Esophagus mucosa (tissue), 1 donor: ENCODE measurements around the gene VAMP8. TPM values are rescaled to one million over a fixed set of nuclear protein-coding genes. Genes with fewer than 3 reads are reported as not detected.
"Not testable (repeated sequence)": the region's sequence is repeated elsewhere in the genome, so short reads cannot be mapped to it uniquely, and the experiment has no call there.

Source experiments
- ATAC-seq: fragments of 200-7000 bp; cut with Tn5 transposase; one replicate; pipeline ENCODE4 v1.9.1; 2020
- total RNA-seq: library from RNA; stranded (reverse); gene quantifications from one replicate; pipeline ENCODE4 v1.2.4, GENCODE V29; 2023
- donor health status: DM: yes; HTN: yes; CAD: no.

Gene VAMP8
- total RNA-seq, 1 donor from 2014 or later = 264 TPM

DNA sequence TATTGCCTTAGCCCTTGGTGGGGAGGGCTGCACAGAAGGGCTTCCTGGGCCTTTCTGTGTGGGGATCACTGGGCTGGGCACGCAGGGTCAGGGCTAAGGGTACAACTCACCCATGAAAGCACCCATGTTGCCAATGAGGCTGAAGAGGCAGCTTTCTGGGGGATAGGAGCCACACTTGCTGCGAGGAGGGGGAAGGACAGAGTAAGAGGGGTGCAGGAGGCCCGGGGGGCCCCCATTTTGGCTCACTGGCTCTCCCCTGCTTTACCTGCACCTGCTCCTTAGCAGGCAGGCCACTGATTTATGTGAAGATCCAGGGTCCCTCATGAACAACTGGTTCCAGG is 22.8 kb downstream of the VAMP8 start:
- ATAC-seq = no peak

DNA sequence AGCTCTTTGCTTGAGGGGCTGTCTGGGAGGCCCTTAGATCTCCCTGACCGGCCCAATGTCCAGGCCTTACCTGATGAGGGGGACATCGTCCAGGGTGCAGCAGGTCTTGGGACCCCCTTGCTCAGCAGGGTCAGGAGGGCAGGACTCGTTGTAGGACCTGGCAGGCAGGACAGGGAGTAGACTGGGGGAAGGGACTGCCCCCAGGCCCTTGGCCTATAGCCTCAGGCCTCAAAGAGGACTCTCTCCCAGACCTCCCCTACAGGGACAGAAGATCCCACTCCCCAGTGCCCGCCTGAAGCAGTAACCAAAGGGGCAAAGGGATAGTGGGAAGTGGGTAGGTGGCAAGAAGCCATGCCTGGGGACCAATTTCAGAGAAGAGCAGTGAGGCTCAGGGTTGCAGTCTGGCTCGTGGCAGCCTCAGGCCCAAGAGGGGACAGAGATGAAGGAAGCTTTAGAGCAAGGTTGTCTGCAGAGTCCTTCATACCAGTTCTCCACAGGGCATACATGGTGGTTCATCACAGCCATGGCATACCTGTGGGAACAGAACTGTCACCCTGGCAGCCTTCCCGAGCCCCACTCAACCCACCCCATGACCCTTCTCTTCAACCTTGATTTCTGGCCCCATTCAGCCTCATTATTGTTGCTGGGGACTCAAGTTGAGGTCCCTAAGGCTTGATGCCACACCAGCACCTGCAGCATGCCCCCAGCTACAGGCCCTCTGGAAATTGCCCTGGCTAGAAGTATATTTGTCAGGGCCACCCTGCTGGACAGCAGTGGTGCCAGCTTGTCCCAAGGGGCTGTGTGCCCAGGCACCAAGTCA is 23.8 kb downstream of the VAMP8 start:
- no peak for ATAC-seq

DNA sequence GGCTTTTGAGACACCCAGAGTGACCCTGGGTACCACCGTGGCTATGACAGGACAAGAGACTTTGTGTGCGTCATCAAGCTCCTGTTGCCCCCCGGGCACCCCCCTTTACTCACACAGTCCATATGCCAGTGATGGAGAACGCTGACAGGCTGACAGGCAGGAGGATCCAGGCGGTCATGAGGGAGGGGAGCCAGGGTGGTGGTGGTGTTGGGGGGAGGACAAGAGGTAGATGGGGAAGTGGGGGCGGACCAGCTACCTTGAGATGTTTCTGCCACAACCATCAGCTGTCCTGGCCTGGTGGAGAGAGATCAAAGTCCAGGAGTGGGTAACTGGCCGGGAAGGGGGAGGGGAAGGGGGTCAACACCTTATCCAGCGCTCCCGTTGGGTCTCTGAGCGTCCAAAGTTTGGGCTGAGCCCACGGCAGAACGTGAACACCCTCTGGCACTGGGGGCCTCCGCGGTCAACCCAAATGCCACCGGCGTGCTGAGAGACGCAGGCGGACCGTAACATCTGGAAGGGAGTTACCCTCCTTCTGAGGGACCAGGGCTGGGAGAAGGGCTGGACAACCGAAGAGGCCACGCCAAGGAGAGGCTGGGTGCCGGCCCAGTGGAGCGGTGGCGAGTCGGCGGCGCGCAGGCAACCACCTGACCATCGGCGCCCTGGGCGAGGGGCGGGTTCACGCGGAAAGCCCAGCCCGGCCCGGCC is 24.5 kb downstream of the VAMP8 start:
- ATAC-seq = peak; percentile 56

DNA sequence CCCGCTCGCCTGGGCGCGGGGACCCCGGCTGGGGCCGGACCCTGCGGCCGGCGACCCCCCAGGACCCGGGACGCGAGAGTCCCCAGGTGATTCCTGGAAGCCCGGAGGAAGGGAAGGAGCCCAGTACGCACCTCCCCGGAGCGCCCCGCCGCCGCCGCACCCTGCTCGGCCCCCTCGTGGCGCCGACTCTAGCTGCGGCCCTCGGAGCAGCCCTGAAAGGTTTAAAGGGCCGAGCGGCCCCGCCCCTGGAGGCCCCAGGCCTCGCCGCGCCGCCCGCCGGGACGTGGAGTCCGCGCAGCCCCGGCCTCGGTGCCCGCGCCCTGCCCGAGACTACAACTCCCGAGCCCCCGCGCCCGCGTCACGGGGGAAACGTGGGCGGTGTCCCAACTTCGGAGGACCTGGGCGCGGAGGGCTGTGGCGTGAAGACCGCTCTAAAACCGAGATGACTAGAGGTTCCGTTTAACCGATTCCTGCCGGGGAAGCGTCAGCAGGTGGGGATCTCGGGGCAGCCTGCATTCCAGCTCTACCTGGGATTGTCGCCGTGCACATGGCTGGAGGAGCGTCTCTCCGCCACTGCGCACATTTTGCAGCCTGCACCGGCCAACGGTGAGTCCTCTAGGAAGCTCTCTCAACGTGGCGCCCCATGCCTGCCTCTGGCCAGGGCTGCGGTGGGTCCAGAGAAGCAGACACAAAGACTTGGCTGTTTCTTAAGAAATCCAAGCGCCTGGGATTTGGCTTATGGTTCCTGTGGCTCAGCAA is 25.3 kb downstream of the VAMP8 start, which contains the start of gene TMEM150A:
Gene TMEM150A (minus strand): TSS at position 223 of the 759 bp plus-strand sequence. CDS start 750 bp downstream, outside the sequence.
- peak; percentile 93 for ATAC-seq

DNA sequence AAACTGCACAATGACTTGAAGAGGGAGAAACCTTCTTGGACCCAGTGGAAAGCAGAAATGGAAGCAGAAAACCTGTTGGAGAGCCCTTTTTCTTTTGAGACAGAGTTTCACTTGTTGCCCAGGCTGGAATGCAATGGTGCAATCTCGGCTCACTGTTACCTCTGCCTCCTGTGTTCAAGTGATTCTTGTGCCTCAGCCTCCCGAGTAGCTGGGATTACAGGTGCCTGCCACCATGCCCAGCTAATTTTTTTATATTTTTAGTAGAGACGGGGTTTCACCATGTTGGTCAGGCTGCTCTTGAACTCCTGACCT is 26.7 kb downstream of the VAMP8 start:
- ATAC-seq = not testable (repeated sequence)

DNA sequence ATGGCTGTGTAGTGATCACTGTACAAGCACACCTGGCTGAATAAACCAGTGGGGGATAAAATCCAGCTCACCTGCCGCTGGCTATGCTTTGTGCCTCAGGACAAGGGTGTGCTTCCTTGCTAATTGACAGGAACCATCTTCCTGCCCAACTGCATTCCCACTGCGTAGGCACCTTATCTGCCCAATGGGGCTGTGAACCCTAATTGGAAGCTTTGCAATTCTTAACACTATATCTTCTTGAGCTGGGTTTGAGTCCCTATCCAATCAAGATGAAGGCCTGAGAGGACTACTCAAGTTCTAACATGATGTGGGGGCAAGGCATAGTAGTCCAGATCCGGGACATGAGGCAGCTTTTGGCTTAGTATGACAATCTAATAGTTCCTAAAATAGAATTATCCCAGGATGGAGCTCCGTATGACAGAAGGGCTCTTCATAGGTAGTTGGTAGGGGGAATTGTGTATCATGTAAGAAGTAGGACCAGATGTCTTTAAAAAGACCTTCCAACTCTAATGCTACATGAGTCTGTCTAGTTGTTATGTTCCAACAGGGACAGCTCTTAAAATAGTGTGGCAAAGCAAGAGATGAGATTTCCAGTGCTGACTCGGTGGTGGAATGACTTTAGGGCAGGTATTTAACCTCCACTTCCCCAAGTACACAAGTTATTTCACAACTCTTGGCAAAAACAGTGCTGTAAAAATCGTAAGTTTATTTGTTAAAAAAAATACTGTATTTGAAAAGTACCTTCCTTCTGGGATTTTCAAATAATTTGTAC is 27.4 kb downstream of the VAMP8 start:
- ATAC-seq = peak; percentile 25

DNA sequence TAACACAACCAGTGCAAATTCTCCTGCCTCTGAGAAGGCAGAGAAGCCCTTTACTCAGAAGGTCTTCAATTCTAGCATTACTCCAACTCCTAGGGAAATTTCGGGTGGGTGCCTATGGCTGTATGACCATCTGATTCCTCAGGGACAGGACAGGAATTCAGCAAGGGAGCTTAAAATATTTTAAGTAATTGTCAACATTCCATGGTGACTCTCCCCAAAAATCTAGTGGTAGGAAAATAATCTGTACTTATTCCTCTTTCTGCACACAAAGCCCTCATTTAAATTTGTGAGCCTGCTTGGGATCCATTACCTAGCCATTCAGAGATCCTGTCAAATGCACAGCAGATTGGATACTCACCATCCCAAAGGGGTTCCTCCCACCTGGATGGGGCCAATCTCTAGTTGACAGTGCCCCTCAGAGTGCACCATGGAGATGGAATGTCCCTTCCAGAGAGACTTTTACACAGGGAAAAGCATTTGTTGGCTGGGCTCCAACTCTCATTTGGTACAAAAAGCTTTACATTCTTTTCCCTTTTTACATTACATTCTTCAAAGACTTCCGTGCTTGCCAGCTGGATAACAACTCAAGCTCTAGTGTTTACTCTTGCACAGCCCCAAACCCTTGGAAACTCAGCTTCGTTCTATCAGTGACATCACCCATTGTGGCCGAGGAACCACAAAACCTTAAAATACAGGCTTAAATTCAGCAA is 28.2 kb downstream of the VAMP8 start:
- no peak for ATAC-seq

DNA sequence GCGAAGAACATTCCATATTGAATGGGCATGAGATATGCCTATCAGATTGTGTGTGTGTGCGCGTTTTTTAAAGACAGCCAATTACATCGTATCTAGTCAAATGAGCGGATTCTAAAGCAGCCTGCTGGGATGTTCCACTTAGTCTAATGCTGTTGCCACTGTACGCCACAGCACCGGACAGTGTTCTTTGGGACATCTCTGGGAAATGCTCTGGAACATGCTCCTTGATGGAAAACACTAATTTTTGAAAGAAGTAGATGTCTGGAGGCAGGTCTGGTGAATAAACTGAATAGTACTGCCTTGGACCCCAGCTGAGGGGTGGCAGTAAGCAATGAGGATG is 28.7 kb downstream of the VAMP8 start:
- ATAC-seq = no peak

DNA sequence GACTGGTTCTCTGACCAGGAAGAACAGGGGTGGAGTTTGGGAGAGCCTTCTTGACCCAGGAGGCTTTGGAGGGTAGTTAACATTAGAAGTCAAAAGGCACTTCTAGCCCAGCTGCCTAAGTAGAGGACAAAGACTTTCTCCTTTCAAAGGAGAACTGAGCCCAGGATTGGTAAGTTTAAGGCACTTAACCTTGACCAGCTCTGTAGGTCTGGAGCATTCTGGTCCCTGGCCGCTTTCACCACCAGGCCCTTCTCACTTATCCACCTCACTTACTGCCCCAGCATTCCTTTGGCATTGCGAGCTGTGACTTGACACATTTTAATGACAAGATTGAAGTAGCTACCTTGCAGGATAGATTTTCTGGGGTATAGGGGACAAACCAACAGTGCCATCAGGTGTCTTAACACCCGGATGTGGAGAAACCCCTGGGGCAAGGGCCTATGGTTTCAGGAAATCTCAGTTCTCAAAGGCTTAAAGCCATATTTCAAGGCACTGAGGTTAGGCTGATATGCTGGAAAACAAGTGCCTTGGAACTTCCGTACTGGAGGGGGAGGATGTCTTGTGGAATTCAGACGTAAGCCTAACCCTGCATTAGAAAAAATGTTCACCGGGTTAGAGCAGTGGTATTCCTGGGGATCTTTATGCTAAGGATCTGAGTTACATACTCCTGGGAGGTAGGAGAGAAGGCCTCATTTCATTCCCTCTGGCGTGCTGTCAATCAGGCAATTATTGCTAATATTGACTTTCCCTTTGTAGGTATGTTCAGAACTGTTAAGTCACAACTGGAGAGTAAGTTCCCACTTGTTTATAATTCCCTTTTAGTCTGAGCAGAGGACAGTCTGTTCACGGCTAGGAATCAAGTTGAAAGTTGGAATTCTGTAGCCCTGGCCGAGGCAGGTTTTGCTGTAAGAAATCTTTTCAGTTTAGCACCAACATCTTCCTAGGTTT is 30.2 kb downstream of the VAMP8 start:
- no peak for ATAC-seq

DNA sequence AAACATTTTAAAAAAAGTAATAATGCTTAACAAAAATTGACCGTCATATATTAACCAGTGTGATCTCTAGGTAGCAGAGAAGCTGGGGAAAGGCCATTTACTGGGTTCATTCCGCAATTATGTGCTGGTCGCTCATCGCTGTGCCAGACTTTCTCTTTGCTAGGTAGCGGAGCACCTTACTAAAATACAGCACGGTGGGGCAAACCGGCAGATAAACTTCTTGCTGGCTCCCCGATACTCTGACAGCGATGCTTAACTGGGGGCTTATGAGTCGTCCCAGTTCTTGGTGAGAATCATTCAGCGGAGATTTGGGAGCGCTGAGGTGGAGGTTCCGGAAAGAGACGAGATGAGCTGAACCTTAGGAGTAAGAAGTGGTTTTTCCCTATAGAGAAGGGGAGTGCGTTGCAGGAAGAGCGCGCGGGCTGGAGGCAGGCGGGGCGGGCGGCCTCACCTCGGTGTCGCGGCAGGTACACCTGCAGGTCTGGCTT is 33.9 kb downstream of the VAMP8 start:
- no peak for ATAC-seq

DNA sequence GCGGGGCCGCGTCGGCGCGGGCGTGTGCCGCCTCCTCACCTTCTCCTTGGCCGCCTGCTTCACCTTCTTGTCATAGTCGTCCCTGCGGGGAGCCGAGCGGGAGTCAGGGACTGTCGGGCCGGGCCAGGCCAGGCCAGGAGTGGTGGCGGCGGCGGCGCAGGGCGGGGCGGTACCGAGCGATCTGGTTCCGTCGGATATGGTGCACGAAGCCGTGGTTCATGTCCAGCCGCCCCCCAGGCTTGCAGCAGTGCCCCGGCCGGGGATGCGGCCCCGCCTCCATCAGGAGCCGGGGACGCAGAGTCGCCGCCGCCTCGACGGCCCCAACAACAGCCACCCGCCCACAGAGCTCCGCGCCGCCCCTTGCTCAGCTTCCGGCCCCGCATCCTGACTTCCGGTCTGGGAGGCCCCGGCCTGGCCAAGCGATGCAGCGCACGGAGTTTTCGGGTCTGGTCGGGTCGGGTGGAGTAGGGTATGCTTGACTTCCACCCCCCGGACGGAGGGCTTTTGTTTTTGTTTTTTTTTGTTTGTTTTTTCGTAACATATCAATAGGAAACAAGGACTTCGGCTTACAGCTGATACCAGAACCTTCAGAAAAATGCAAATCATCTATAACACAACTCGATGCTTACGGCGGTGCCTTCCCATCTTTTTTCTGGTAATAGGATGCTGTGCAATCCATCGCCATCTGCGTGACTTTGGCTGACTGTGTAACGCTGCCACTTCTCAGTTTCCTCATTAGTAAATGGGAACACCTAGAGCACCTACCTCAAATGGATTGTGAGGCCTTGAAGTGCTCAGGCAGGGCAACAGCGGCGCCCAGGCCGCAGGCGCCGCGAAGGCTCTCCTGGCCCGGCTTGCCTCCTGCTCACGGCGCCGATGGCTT is 34.6 kb downstream of the VAMP8 start, which contains the start of gene C2orf68:
Gene C2orf68 (minus strand): TSS at position 362 of the 883 bp plus-strand sequence. CDS start 82 bp downstream, at position 280.
- peak; percentile 85 for ATAC-seq

DNA sequence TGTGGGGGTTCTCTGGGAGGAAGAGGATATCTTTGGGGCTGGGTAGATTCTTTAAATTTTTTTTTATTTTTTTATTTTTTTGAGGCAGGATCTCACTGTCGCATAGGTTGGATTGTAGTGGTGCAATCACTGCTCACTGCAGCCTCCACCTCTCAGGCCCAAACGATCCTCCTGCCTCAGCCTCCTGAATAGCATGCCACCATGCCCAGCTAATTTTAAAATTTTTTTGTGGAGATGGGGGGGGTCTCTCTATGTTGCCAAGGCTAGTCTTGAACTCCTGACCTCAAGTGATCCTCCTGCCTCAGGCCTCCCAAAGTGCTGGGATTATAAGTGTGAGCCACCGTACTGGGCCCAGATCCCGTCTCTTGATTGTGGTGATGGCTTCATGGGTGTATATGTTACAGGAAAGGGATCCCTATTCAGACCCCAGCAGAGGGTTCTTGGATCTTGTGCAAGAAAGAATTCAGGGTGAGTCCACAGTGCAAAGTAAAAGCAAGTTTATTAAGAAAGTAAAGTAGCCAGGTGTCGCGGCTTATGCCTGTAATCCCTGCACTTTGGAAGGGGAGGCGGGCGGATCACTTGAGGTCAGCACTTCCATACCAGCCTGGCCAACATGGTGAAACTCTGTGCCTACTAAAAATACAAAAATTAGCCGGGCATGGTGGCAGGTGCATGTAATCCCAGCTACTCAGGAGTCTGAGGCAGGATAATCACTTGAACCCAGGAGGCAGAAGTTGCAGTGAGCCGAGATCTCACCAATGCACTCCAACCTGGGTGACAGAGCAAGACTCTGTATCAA is 36.5 kb downstream of the VAMP8 start:
- ATAC-seq = no peak

DNA sequence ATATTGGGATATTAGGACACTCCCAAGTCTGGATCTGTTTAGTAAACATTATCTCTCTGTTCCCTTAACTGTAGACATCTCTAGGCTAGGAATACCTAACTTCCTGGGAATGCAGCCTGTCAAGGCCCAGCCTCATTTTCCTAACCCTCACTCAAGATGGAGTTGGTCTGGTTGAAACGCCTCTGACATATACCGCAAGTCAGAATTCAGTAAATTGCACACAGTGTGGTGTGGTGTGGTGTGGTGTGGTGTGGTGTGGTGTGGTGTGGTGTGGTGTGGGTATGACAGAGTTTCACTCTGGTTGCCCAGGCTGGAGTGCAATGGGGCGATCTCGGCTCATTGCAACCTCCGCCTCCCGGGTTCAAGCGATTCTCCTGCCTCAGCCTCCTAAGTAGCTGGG is 37.4 kb downstream of the VAMP8 start:
- not testable (repeated sequence) for ATAC-seq

DNA sequence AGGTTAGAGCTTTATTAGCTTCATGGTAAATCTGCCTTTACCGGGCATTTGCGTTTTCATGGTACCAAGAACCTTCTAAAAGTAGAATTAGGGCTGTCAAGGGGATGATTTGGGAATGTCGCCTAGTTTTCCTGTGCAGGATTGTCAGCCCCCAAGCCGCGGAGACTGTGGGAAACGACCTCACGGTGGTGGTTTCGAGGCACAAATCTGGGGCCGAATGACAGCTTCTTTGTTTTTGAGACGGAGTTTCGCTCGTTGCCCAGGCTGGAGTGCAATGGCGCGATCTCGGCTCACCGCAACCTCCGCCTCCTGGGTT is 38.0 kb downstream of the VAMP8 start:
- no peak for ATAC-seq

DNA sequence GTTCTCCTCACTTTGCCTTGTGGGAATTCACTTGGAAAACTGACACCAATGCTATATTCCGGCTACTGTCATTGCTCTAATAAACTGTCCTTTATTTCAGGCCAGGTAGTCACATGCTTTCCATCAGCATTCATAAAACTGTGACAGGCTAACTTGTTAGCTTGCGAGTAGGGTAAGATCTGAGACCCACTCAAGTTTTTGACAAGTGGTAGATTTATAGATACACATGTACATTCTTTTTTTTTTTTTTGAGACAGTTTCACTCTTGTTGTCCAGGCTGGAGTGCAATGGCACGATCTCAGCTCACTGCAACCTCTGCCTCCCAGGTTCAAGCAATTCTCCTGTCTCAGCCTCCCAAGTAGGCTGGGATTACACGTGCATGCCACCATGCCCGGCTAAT is 40.3 kb downstream of the VAMP8 start:
- not testable (repeated sequence) for ATAC-seq

DNA sequence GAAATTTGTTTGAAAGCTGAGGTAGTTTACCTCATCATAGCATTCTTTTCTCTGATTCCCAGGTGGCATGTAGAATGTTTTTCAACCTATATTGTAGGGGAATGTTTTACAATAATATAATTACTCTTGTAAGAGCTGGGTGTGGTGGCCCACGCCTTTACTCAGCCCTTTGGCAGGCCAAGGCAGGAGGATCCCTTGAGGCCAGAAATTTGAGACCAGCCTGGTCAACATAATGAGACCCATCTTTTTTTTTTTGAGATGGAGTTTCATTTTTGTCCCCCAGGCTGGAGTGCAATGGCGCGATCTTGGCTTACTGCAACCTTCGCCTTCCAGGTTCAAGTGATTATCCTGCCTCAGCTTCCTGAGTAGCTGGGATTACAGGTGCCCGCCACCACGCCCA is 42.2 kb downstream of the VAMP8 start:
- no peak for ATAC-seq

DNA sequence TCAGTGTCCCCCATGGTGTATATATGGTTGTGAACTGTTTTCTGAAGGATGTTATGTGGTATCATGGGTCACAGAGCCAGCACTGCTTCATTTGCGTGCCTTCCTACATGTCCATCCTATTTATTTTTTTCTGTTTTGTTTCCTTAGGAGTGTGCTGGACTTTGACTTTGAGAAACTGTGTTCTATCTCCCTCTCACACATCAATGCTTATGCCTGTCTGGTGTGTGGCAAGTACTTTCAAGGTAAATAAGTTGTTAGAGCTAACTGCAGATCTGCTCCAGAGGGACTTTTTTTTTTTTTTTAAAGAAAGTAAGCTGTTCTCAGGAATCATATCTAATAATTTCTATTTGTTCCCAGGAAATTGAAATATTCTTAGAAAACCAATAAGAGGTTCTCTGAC is 44.0 kb downstream of the VAMP8 start:
- no peak for ATAC-seq

DNA sequence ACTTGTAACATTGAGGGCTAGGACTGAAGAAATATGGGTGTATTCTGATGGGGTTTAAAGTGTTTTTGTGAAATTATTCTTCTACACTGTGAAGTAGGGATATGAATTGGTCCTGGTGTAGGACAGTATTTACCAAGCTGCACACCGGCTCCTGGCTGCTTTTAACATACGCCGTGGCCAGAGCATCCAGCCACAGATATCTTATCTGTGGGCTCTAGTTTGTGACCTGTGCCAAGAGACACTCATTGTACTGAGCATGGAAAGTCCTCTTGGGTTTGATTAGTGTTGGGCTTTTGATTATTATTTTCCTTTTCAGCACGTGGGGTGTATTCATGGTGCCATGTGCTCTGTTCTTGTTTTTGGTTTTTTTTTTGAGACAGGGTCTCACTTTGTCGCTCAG is 46.6 kb downstream of the VAMP8 start:
- ATAC-seq = no peak

DNA sequence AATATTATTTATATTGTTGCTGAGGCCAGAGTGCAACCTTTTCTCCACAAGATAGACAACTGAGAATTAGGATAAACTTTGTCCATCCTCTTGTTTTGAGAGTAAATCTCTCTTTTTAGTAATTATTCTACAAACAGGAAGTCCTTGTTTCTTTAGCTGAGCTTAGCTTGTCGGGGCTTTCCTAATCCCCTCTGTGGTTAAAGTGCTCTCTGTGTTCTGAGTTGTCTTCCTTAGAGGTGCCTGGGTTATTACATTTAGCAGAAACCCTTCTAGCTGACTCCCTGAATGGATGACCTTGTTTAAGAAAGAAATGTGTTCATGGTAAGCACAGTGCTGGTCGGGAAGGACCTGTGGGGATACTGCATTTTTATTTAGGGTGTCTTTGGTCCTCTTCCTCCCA is 51.3 kb downstream of the VAMP8 start:
- no peak for ATAC-seq
